ENCODE results near the gene KLHL4.
"Not testable (repeated sequence)": the region's sequence is repeated elsewhere in the genome, so short reads cannot be mapped to it uniquely, and the experiment has no call there.

KLHL4 gene

DNA sequence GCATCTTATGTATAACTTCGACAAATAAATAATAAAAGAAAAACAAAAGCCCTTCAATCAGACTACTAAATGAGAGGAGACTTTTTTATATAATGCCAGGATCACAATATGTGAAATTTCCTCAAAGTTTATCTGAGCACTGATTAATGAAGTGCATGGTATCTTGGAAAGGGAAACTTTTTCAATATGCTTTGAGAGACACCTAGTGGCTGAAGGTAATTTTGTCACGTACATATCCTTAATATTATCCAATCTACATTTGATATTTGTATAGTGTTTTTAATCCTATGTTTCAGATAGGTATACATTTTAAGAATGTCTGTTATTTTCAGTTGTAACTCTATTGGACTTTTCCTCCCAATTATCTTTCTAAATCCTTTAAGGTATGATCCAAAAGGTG is 146.8 kb downstream of the KLHL4 start:
- peak in 1 of 2 donors; percentile 7 for DNase-seq

DNA sequence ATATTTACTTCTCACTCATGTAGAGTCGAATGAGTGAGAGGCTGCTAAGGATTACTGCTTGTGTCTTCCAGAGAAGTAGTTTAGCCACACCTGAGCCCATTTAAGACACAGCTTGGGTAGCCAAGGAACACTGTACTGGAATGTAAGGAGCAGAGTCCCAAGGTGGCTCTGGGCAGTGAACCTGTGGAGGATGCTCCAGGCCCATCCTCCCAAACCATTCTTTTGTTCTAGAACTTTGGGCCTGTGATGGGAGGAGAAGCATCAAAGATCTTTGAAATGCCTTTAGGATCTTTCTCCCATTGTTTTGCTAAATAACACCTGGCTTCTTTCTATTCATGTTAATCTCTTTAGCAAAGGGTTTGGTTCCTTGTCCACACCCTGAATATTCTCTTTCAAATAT is 162.2 kb downstream of the KLHL4 start:
- no peak for DNase-seq

DNA sequence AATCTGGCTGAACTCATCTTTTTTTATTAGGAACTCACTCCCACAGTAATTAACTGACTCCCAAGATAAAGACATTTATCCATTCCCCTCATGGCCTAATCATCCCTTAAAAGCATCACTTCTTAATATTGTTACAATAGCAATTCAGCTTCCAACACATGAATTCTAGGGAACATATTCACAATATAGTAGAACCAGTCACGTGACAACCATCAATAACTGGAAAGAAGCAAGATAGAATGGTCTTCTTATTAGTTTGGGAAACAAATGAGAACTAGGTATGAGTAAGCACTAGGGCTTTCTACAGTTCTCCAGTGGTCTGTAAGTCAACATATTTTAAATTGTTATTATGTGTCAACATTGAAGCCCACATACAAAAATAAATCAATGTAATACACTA is 170.1 kb downstream of the KLHL4 start:
- DNase-seq, result no peak

DNA sequence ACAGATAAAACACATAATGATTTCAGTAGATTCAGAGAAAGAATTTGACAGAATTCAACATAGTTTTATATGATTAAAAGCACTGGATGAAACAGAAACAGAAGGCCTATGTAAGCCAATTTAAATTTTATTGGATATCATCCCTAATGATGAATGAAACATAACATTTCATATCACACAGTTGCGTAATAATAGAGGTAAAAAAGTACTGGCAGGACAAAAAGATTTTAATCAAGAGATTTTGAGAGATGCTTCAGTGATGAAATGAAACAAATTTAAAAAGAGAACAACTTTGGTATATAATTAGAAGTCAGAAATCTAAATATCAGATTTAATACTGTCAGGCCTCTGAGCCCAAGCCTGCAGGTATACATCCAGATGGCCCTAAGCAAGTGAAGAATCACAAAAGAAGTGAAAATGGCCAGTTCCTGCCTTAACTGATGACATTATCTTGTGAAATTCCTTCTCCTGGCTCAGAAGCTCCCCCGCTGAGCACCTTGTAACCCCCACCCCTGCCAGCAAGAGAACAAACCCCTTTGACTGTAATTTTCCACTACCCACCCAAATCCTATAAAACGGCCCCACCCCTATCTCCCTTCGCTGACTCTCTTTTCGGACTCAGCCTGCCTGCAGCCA is 170.6 kb downstream of the KLHL4 start:
- DNase-seq, result not testable (repeated sequence)

DNA sequence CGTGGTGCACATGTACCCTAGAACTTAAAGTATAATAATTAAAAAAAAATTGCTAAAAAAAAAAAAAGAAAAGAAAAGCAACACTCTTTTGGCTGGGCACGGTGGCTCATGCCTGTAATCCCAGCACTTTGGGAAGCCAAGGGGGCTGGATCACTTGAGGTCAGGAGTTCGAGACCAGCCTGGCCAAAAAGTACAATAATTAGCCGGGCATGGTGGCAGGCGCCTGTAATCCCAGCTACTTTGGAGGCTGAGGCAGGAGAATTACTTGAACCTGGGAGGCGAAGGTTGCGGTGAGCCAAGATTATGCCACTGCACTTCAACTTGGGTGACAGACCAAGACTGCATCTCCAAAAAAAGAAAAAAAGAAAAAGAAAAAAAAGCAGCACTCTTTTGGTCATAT is 171.6 kb downstream of the KLHL4 start:
- DNase-seq, result not testable (repeated sequence)

DNA sequence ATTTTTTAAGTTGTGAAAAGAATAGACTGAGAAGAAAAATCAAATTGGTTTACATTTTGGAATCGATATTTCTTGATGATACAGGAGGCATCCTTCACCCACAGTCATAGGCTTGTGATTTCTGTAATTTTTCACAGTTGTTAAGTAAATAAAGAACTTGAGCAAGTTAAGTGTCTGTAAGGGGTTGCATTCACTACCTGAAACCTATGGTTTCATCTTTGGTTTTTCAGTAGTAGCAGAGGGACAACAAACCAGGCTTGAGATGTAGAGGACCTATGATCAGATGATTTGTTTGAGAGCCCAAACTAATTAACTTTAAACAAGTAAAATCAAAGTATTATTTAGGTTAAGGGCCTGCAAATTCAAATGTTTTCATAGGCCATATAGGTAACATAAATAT is 175.6 kb downstream of the KLHL4 start:
- DNase-seq, result no peak

DNA sequence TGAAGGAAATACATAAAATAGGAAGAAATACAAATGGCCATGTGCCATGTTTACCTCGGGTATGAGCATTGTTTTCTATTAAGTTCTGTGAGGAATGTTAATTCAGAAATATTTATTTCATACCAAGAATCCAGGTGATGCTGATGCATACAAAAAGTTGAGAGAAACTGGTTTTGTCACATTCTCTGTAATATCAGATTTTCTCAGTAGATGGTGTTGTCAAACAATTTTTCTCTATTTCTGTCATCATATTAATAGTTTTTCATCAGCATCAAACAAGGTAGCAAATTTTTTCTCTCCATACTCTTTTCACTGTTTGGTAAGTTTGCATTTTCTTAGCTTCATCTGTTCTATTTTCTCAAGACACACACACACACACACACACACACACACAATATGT is 179.8 kb downstream of the KLHL4 start:
- no peak for DNase-seq

DNA sequence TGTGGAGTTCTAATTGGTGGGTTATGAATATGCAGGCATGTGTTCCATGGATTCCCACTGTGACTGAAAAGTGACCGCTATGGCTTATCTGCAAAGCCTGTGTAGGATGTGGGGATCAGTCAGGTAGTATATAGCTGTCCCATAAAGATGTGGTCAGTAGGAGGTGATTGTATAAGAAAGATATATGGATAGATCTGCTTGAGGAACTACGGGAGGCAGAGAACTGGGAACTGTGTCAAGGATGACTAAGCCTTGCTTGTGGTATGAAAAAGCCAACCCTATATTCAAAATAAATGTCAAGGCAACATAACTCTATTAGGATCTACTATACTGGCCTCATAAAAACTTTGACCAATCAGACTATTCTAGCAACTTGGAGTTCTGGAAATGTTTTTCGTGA is 185.2 kb downstream of the KLHL4 start:
- no peak for DNase-seq

DNA sequence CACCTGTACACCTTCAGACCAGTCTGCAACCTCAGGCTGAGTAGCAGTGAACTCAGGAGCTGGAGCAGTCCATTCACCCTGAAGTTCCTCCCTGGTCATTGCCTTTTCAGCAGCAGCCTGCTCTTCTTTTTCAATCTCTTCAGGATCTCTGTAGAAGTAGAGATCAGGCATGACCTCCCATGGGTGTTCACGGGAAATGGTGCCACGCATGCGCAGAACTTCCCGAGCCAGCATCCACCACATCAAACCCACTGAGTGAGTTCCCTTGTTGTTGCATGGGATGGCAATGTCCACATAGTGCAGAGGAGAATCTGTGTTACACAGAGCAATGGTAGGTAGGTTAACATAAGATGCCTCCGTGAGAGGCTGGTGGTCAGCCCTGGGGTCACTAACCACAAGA is 185.9 kb downstream of the KLHL4 start:
- DNase-seq, result not testable (repeated sequence)

DNA sequence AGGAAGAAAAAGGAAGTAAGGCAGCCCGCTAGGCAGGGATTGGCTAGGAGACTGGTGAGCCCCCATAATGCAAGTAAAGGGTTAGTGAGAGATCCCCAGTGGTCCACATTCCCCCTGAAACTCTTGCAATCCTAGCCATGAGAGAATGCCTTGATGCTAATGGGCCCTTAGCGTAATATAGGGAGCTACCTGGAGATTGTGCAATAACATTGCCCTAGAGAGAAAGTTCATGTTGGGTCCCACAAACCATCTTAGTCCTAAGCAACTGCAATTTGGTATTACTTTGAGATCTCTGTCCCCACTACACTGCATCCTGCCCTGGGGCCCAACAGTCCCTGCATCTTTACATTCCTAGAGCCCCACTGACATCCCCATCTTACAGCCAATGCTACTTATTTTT is 188.5 kb downstream of the KLHL4 start:
- no peak for DNase-seq

DNA sequence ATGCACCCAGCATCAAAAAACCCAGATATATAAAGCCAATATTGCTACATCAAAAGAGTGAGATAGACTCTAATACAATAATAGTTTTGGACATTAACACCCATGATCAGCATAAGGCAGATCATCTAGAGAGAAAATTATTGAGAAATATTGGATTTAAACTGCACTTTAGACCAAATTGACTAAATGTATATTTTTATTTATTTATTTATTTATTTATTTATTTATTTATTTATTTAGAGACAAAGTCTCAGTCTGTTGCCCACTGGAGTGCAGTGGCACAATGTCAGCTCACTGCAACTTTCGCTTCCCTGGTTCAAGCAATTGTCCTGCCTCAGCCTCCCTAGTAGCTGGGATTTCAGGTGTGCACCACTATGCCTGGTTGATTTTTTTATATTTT is 193.0 kb downstream of the KLHL4 start:
- no peak for DNase-seq
